ENCODE data around the gene NUP62CL.
"Not testable (repeated sequence)": the region's sequence is repeated elsewhere in the genome, so short reads cannot be mapped to it uniquely, and the experiment has no call there.

Gene NUP62CL, protein sequence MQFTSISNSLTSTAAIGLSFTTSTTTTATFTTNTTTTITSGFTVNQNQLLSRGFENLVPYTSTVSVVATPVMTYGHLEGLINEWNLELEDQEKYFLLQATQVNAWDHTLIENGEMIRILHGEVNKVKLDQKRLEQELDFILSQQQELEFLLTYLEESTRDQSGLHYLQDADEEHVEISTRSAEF

DNA sequence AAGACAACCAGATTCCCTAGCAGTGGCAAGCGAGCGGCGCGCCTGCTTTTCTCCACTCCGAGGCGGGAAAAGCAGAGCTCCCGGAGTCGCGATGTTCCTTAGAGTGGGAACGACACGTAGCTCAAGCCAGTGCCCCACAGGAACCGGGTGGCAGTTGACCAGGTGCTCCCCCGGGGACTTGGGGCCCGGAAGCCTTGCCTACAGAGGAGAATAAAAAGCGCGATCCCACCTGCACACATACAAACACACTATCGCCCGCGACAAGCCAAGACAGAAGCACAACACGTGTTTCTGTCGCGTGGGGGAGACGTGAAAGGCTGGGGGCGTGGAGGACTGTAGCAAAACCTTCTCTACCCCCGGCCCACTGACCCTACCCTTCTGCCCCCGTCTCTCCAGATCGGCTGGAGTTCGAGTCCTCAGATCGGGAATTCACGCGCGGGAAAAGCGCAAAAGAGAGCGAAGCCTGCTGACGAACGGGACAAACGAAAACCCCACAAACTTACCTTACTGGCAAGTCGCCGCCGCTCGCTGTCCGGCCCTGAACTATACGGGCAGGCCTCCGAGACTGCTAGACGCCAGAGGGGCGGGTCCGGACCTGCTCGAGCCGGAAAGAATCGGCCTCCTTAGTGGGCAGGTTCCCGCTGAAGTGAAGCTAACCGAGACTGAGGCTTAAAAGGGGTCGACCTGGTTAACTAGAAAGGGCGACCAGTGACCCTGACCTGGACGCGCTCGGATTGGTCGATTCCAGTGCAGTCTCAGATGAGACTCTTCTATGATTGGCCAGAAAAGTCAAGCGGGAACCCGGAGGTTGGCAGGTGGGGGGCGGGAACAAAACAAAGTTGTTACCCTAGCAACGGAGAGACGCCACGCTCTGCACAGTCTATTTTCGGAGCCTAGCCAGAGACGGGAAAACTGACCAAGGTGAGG, at the start of gene NUP62CL, which contains the start of gene DNAAF6:
TSS of gene NUP62CL (minus strand) at position 664 of the 927 bp plus-strand sequence. CDS start 31,287 bp downstream, outside the sequence.
TSS of gene DNAAF6 (plus strand) at position 842 of the 927 bp plus-strand sequence. CDS start 6,265 bp downstream, outside the sequence.
- peak; percentile 66 for DNase-seq

DNA sequence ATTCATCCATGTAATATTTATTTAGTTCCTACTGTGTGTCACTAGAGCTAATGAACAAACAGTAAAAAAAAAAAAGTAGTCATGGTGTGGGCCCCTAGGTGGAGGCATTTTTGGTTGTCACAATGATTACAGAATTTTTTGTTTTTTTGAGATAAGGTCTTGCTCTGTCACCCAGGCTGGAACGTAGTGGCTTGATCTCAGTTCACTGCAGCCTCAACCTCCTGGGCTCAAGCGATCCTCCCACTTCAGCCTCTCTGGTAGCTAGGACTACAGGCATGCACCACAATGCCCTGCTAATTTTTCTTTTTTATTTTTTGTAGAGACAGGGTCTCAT, 22.2 kb upstream of the NUP62CL start:
- DNase-seq: no peak

DNA sequence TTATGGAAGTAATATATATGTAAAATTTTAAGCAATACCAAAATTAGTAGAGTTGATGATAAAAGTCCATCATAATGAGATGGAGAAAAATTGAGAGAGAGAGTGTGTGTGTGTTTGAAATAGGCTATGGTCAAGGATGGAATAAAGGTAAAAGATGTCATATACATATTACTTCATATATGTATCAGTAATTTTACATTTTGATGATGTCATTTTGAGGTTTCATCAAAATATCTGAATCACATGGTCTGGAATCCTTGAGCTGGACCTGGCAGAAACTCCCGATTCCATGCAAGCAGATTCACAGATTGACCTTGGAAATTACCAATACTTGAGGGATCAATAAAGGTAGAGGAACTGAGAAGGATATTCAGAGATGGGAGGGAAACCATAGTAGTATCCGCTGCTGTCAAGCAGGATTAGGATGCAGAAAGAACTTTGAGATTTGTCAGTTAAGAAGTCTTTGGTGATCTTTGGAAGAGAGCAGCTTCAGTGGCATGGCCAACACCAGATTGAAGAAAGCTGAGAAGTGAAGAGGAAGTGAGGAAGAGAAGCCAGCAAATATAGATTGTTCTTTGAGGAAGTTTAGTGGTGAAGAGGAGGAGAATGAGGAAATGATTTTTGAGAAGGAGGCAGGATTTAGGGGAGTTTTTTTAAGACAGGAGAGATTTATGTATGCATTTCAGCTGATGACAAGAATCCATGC, 21.7 kb upstream of the NUP62CL start:
- no peak for DNase-seq

DNA sequence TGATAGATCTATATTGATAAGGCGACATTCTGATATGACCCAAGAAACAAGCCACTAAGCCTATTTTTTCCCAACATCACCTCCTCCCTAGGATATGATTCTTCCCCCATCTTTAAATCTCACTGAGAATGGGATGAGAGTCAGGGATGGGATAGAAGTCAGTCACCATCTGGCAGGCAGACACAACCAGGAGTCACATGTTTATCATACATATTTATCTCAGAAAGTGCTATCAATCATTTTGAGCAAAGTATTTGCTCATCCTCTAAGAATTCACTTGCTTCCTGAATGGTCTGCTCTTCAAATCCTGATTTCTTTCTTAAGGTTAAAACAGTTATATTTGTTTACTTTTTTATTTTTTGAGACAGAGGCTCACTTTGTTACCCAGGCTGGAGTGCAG, 20.5 kb upstream of the NUP62CL start:
- no peak for DNase-seq

DNA sequence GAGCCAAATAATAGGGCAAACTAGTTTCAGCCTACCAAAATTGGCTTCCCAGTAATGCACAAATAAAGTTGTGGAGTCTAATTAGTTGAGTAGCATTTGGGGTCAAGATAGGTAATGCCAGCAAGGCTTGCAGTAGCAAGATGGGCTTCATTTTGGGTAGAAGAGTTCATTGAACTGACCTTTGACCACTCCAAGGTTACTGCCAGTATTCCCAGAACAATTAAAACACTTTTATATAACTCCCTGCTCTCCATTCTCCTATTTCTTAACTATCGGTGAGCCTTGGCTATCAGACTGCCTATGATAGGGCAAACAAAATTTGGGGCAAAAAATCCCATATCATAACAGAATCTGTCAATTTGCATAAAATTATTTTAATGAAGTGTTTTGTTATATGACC, 7.2 kb upstream of the NUP62CL start:
- DNase-seq: no peak

DNA sequence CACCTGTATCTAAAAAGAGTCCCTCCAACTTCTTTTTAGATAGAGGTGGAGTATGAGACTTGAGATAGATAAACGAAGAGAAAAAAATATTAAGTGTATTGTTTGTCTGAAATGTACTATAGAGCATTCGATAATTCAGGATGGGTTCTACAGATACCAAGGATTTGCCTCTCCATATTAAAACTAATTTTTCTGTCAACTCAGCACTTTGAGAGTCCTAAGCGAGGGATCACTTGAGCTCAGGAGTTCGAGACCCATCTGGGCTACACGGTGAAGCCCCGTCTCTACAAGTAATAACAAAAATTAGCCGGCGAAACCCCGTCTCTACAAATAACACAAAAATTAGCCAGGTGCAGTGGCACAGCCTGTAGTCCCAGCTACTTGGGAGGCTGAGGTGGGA, 1.7 kb upstream of the NUP62CL start:
- DNase-seq: no peak

DNA sequence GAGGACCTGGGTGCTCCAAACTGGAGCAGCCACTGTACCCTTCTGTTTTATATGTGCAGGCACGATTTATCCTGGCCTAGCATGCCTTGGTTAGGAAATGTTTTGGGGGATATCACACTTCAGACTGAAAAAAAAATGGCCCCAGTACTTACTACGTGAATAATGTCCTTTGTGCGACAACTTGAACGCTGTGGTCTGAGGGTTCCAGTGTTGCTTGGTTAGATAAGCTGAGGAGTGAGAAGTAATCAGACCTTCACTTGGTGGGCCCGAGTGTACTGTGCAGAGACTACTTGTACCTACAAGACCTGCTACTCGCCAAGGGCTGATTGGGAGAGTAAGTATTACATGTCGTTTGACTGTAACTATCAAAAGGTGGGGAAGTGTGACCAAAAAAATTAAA, 856 bp upstream of the NUP62CL start:
- no peak for DNase-seq

DNA sequence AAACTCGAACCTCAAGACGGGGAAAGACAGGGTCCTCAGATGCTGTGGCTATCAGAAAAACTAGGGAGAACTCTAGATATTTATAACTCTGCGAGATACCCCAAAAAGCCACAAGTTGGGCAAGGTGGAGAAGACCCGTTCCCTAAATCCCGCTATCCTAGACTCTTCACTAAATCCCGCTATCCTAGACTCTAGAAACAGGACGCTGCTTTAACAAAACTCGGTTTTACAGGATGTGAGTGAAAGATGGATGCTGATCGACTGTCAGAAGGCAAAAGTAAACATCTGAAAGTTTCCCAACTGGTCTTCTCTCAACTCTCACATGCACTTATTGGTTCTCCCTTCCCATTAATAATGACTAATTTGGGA, 448 bp upstream of the NUP62CL start:
- no peak for DNase-seq

DNA sequence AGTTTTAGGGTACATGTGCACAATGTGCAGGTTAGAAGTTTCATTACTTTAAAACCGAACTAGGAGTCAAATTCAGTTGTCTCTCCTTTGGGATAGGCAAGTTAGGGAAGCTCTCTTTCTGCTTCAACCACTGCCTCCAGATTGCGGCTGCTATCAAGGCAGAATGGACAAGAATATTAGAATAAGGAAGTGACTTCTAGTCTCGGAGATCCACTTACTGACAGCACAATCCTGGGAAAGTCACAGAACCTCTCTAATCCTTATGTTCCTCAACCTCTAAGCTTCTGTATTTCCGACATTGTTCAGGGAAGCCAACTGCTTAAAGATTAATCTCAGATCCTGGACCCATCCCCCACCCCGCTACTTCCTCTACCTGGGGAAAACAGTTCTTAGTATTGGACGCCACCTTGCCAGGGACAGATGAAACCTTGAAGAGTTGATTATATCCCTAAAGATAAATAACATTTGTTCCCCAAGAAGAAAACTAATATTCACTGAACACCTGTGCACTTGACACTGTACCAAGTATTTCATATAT, 2.1 kb downstream of the NUP62CL start:
- DNase-seq: peak; percentile 12

DNA sequence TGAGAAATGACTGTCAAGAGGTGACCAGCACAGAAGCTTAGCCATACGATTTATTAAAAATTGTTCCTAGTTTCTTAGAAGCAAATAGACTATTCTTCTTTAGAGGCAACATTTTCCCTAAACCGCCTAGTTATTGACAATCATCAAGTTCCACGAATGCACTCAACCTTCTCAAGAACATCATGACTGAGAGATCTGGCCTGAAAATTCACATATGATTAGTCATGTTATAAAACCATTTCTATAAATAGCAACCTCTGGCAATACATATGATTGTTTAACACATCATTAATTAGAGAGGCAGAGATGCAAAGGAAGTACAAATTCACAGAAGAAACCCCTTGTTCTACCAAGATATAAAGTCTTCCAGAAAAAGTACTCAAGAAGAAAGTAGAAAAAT, 6.7 kb downstream of the NUP62CL start:
- DNase-seq: no peak

DNA sequence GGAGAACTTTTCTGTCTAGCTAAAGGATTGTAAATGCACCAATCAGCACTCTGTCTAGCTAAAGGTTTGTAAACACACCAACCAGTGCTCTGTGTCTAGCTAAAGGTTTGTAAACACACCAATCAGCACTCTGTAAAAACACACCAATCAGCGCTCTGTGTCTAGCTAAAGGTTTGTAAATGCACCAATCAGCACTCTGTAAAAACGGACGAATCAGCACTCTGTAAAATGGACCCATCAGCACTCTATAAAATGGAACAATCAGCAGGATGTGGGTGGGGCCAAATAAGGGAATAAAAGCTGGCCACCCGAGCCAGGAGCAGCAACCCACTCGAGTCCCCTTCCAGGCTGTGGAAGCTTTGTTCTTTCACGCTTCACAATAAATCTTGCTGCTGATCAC, 8.2 kb downstream of the NUP62CL start:
- DNase-seq: not testable (repeated sequence)

DNA sequence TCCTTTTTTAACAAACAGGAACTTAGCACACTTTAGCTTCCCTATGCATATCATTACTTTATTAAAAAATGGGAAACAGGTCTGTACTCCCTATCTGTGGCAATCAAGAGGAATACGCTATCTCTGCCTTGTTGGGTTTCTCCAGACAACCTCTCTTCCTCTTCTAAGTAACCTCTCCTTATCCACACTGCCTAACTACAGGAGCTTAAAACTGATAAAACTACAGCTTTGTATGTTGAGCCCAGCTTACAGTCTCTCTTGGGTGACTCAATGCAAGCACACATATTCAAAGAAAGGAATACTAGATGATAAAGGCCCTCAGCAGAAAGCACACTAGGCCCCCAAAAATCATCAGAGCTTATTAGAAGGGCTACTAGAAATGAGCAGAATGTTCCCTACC, 8.9 kb downstream of the NUP62CL start:
- no peak for DNase-seq

DNA sequence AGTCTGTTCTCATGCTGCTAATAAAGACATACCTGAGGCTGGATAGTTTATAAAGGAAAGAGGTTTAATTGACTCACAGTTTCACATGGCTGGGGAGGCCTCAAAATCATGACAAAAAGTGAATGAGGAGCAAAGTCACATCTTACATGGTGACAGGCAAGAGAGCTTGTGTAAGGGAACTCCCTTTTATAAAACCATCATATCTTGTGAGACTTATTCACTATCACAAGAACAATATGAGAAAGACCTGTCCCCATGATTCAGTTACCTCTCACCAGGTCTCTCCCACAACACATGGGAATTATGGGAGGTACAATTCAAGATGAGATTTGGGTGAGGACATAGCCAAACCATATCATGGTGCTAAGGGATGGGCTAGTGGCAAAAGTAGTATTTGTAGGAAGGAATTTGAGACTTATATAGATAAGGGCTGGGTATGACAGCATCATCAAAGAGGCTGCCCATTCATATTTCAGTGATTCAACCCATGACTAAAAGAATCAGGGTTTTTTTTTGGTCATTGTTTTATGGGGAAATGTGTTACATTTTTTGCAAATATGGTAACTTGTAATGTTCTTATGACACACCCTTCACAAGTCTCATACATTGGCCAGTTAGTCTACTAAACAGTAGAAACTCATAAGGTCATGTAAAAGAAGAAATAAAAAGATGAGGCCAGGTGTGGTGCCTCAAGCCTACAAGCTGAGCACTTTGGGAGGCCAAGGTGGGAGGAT, 34.7 kb downstream of the NUP62CL start:
- no peak for DNase-seq

DNA sequence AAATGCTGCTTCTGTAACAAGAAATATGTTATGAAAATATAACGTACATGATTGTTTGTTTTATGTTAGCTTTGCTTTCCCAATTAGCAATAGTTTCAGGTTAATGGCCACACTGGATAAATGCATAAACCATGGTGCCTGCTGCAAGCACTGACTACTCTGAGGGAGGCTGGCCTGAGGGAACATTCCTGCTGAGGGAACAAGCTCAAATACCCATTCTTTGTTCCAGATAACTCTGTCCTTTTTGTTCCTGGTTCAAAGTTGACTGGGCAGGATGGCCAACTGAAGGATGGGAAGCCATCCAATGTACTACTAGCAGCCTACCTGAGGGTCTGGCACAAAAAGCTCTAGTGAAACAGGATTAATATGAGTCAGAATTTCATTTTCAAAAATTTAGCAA, 37.5 kb downstream of the NUP62CL start:
- no peak for DNase-seq

DNA sequence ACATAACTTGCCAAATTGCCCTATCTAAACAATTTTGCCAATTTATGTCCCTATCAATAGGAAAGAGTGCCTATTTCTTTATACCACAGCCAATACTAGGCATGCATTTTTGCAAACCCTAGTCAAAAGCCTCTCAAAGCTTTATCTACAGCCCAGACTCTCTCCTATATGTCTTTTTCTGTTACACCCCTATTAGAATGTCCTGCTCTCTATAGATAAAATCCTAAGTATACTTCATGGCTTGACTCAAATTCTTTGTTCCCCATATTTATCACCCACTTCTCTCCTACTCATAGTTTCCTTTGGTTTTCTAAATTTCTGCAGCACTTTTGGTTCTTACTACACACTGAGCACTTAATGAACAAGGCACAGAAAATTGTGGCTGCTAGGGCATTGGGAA, 38.0 kb downstream of the NUP62CL start:
- DNase-seq: no peak

DNA sequence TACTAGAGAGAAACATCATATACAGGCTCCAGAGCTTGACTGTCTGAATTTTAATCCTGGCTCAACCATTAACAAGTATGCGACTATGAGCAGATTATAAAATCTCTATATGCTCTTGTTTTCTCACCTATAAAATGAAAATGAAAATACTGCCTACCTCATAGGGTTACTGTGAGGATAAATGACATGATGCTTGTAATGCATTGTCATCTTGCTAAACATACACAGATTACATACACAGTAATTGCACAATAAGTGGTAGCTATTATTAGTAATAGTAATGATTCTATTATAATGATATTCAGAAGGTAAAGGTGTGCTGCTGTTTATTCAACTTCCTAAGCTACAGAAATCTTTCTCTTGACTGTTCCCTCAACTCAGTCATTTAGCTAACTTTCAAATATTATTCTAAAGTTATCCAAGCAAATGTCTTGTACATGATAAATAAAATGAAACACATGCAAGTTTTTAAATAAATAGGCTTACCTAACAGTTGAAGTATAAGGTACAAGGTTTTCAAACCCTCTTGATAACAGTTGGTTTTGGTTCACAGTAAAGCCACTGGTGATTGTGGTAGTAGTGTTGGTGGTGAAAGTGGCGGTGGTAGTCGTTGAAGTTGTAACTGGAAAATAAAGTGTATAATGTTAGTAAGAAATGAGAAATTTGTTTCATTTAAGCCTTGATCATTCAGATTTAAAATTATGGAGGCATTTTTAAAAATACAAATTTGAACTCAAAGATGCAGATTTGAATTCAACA, 38.9 kb downstream of the NUP62CL start:
- DNase-seq: no peak

DNA sequence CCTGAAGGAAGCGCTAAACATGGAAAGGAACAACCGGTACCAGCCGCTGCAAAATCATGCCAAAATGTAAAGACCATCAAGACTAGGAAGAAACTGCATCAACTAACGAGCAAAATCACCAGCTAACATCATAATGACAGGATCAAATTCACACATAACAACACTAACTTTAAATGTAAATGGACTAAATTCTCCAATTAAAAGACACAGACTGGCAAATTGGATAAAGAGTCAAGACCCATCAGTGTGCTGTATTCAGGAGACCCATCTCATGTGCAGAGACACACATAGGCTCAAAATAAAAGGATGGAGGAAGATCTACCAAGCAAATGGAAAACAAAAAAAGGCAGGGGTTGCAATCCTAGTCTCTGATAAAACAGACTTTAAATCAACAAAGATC, 48.6 kb downstream of the NUP62CL start:
- DNase-seq: not testable (repeated sequence)

DNA sequence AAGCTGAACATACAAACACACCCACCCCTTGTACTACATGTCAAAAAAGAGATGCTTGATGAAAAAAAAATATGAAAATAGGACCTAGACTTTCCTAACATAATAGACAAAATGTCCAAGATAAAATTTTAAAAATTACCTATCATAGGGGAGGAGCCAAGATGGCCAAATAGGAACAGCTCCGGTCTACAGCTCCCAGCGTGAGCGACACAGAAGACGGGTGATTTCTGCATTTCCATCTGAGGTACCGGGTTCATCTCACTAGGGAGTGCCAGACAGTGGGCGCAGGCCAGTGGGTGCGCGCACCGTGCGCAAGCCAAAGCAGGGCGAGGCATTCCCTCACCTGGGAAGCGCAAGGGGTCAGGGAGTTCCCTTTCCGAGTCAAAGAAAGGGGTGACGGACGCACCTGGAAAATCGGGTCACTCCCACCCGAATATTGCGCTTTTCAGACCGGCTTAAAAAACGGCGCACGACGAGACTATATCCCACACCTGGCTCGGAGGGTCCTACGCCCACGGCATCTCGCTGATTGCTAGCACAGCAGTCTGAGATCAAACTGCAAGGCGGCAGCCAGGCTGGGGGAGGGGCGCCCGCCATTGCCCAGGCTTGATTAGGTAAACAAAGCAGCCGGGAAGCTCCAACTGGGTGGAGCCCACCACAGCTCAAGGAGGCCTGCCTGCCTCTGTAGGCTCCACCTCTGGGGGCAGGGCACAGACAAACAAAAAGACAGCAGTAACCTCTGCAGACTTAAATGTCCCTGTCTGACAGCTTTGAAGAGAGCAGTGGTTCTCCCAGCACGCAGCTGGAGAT, 50.4 kb downstream of the NUP62CL start:
- not testable (repeated sequence) for DNase-seq

DNA sequence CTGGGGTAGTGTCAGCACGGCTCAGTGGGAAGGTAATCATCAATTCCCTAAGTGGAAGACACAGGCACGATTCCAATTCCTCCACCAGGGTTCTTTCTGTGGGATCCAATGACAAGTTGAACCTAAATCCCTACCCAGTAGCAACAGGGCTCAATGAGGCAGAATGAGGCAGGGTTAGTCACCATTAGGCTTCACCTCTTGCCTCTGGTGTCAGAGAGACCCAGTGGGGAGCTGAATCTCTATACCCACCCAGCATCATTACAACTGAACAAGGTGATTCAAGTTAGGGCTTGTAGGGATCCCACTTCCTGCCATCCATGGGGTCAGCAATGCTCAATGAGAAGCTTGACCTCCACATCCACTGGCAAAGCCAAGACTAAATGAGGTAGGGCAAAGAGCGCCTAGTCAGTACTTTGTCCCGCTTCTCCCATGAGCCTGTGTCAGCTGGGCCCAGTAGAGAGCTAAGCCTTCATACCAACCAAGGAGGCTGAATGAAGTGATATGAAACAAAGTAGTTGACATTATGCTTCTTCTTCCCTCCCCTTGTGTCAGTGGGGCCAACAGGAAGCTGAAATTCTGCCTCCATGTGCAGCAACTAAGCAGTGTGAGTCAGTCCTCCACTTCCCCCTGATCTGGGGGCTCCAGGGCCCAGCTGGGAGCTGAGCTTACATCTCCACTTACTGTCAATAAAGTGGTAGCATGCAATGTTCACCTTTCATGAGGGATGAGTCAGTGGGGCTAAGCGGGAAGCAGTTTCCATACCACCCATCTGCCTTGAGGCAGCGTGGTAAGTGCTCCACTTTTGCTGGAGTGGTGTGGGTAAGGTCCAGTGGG, 51.2 kb downstream of the NUP62CL start:
- DNase-seq: no peak

DNA sequence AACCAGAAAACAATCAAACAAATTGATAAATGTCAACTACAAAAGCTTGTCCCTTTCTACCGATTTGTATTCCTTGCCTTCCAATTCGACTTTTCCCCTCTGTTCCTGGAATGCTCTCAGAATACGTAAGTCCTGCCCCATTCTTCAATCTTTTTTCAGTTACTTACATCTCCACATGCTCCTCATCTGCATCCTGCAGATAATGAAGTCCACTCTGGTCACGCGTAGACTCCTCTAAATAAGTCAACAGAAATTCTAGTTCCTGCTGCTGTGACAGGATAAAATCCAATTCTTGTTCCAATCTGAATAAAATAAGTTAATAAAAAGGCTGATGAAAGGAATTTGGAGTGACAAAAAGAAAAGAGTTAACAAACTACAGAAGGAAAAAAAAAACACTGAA, 53.2 kb downstream of the NUP62CL start:
- DNase-seq: no peak

All from NCI-H526 treated with DMSO at 0.1 percent for 48 hours (cell line).